Measurements from ENCODE around the gene CRYZL1. TPM values are rescaled to one million over a fixed set of nuclear protein-coding genes. Genes with fewer than 3 reads are reported as not detected.

Gene CRYZL1
- total RNA-seq = 10 to 100 TPM; 27.9 to 53.5 (median 33.9) TPM

- intact Hi-C loops (cut with DNase I) = no loop called here
- Histone ChIP-seq H3K27ac (peak within 1 kb of the TSS; percentile 88 to 95 (median 94)), H3K4me3 (replicated peaks in 1 of 3) (peak within 1 kb of the TSS; percentile 64 to 95 (median 81)), H3K27me3 (no peaks in the 10 kb centered on the region), H3K9me3 (no peaks in the 10 kb centered on the region), H3K4me1 (peaks cover 17 to 21% of the 10 kb centered on the region in 2 donors), H3K36me3 (no peaks in the 10 kb centered on the region)
- WGBS, 2 donors = 0 to 1% methylated on average over 28 to 38 of the region's 38 CpGs
- peak; percentile 100 for DNase-seq
- TF ChIP-seq POLR2A (IDR thresholded peaks at IDR 0.05) (peak; percentile 20 to 93), CTCF (IDR thresholded peaks at IDR 0.05) (peak in 1 of 6 experiments; percentile 10)
Observed at GRCh38 chr21:33641352-33642026, at the start of gene CRYZL1. Gene CRYZL1, minus strand, starts transcription at chr21:33641741. Its CDS starts 10,190 bp downstream, at chr21:33631551.

- H3K4me3 ChIP-seq (replicated peaks in 1 of 3) = no peak overlapping the region
- H3K9me3 ChIP-seq = no peaks in the 10 kb centered on the region
- no peak for TF ChIP-seq POLR2A (IDR thresholded peaks at IDR 0.05)
- TF ChIP-seq CTCF (IDR thresholded peaks at IDR 0.05) = no peak
- intact Hi-C loops (cut with DNase I) = no loop called here
- no peak overlapping the region for H3K27ac ChIP-seq
- 83% methylated on average over 5 of the region's 5 CpGs for WGBS, 2 donors
- H3K36me3 ChIP-seq = no peaks in the 10 kb centered on the region
- no peaks in the 10 kb centered on the region for H3K27me3 ChIP-seq
- peaks cover 19 to 25% of the 10 kb centered on the region in 2 donors for H3K4me1 ChIP-seq
- no peak for DNase-seq
Observed at GRCh38 chr21:33690874-33691273, 49.3 kb upstream of the CRYZL1 start.

GRCh38 chr21:33688353-33688752 lies 46.8 kb upstream of the CRYZL1 start:
- Histone ChIP-seq H3K27me3 (no peaks in the 10 kb centered on the region), H3K36me3 (no peaks in the 10 kb centered on the region), H3K9me3 (no peaks in the 10 kb centered on the region), H3K4me1 (peaks cover 38 to 49% of the 10 kb centered on the region in 2 donors), H3K4me3 (replicated peaks in 1 of 3) (no peak overlapping the region), H3K27ac (no peak overlapping the region)
- WGBS, 2 donors = 76 to 86% methylated on average over 1 of the region's 1 CpG
- intact Hi-C loops (cut with DNase I) = no loop called here
- DNase-seq = no peak
- TF ChIP-seq CTCF (IDR thresholded peaks at IDR 0.05) = no peak
- no peak for TF ChIP-seq POLR2A (IDR thresholded peaks at IDR 0.05)

GRCh38 chr21:33687634-33688033 lies 46.1 kb upstream of the CRYZL1 start:
- peaks cover 42 to 52% of the 10 kb centered on the region in 2 donors for H3K4me1 ChIP-seq
- H3K36me3 ChIP-seq = no peaks in the 10 kb centered on the region
- no peak for DNase-seq
- H3K4me3 ChIP-seq (replicated peaks in 1 of 3) = no peak overlapping the region
- 75 to 80% methylated on average over 3 of the region's 3 CpGs for WGBS, 2 donors
- no peak for TF ChIP-seq POLR2A (IDR thresholded peaks at IDR 0.05)
- no peak for TF ChIP-seq CTCF (IDR thresholded peaks at IDR 0.05)
- intact Hi-C loops (cut with DNase I) = no loop called here
- H3K9me3 ChIP-seq = no peaks in the 10 kb centered on the region
- no peak overlapping the region for H3K27ac ChIP-seq
- no peaks in the 10 kb centered on the region for H3K27me3 ChIP-seq

- 83 to 87% methylated on average over 3 of the region's 3 CpGs for WGBS, 2 donors
- no peaks in the 10 kb centered on the region for H3K36me3 ChIP-seq
- H3K27me3 ChIP-seq = no peaks in the 10 kb centered on the region
- H3K9me3 ChIP-seq = no peaks in the 10 kb centered on the region
- no peak for TF ChIP-seq POLR2A (IDR thresholded peaks at IDR 0.05)
- TF ChIP-seq CTCF (IDR thresholded peaks at IDR 0.05) = no peak
- H3K27ac ChIP-seq = peak overlapping the region; percentile 61 to 76 (median 72)
- H3K4me1 ChIP-seq = peaks cover 42 to 52% of the 10 kb centered on the region in 2 donors
- intact Hi-C loops (cut with DNase I) = no loop called here
- no peak for DNase-seq
- H3K4me3 ChIP-seq (replicated peaks in 1 of 3) = no peak overlapping the region
Observed at GRCh38 chr21:33686386-33686785, 44.8 kb upstream of the CRYZL1 start.
